Cortex of kidney (tissue), 1 donor: ENCODE data around the gene FGF12.
"Not testable (repeated sequence)": the region's sequence is repeated elsewhere in the genome, so short reads cannot be mapped to it uniquely, and the experiment has no call there.

ENCODE experiments used
- DNase-seq: peaks from one replicate; lab custom pipeline; 2025; lab: John Stamatoyannopoulos, UW

The FGF12 gene

GRCh38 chr3:192577811-192578210, 149.5 kb downstream of the FGF12 start:
- DNase-seq, result no peak

DNA sequence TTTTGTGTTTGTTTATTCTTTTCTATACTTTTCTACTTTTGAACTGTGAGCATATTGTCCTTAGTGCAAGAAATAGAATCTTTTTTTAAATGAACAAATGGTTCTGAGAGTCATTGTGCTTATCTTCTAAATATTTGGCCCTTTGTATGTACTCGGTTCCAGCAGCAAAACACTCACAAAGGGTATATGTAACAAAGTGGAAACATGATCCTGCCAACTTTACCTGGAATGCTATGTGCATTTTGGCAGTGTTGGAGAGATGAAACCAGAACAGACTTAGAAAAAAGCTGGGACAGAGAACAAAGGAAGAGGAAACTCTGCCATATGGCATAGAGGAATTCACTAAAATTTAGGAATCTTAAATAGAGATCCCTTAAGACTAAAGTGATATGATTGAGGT, 150.1 kb downstream of the FGF12 start:
- no peak for DNase-seq

DNA sequence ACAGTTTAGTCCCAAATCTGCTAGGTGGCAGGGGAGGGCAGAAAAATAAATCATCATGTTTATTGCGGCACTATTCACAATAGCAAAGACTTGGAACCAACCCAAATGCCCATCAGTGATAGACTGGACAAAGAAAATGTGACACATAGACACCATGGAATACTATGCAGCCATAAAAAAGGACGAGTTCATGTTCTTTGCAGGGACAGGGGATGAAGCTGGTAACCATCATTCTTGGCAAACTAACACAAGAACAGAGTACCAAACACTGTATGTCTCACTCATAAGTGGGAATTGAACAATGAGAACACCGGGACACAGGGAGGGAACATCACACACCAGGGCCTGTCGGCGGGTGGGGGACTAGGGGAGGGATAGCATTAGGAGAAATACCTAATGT, 150.6 kb downstream of the FGF12 start:
- not testable (repeated sequence) for DNase-seq

- DNase-seq, result no peak
Measured at GRCh38 chr3:192575879-192576506, 151.3 kb downstream of the FGF12 start.

DNA sequence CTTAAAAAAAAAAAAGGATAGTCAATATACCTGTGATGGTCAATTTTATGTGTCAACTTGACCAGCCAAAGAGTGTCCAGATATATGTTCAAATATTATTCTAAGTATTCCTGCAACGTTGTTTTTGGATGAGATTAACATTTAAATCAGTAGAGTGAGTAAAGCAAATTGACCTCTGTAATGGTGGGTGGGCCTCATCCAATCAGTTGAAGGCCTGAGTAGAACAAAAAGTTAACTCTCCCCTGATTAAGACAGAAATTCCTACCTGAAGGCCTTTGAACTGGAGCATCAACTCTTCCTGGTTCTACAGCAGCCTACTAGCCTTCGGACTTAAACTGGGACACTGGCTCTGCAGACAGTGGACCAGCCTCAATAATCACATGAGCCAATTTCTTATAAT, 154.1 kb downstream of the FGF12 start:
- no peak for DNase-seq

DNA sequence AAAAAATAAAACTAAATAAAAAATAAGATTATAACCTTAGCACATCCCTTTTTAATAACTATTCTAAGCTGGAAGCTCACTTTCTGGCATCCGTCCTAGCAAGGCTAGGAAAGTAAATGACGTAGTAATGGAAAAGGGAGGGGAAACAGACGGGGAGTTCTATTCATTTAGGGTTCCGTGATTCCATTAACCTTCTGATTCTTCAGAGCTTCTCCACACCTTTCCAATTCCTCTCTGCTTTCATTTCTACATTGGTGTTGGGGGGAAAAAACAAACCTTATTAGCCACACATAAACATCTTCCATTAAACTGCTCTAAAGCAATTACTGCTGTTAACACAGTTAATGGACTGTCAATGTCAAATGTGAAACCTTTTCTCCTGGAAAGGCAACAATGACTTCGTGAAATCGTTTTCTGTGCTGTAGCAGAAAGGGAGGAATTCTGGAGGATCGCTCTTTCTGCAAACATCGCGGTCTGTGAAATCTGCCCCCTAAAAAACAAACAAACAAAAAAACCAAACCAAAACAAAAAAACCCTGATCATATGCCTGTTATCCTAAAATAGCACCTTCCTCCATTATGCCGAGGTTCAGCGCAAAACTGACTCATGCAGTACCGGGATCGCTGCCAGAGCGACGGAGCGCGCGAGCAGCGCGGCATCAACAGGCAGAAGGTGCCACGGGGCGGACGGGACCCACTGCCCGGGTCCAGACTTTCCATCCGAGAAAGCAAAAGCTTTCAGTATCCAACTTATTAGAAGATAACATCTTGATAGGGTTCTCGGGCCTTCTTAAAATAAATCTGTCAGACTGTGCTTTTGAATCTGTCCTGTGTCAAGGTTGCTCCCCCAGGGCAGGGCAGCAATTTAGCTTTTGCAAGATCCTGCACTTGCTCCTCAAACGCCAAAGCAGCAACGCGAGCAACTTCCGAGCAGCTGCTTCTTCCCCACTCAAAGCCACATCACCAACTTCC, 156.2 kb downstream of the FGF12 start:
- DNase-seq, result no peak

DNA sequence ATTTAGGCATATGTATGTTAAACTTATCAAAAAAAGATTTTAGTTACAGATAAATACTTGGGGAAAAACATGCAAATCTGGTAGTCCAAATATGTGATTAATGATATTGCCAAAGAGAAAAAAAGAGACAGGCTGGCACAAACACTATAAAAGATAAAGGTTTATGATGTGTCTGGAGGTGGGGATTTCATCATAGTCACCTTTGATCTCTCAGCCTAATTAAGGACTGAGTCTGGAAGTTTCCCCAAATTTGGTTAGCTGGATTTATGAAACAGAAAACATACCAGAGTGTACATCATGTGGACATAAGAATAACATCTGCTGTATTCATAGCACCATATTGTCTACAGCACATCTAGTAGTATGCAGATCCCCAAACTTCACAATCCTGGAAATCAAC, 157.0 kb downstream of the FGF12 start:
- no peak for DNase-seq

- DNase-seq, result no peak
Measured at GRCh38 chr3:192566706-192567290, 160.5 kb downstream of the FGF12 start.

- no peak for DNase-seq
Measured at GRCh38 chr3:192564611-192565010, 162.7 kb downstream of the FGF12 start.

GRCh38 chr3:192563417-192563816, 163.9 kb downstream of the FGF12 start:
- DNase-seq, result no peak

- DNase-seq, result no peak
Measured at GRCh38 chr3:192553707-192554106, 173.6 kb downstream of the FGF12 start.

DNA sequence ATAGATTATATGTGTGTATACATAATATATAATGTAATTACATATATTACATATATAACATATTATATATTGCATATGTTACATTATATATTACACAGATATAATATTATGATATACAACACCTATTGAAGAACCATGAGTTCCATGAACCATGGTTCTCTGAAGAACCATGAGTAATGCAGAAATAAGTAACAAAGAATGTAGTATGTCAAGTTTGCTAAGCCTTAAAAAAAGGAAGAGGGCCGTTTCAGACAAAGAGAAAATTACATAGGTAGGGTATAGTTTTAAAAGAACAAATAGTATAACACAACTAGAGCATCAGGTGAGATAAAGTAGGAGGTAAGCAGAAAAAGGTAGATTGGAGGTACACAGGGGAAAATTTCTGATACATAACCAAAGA, 177.0 kb downstream of the FGF12 start:
- no peak for DNase-seq

- no peak for DNase-seq
Measured at GRCh38 chr3:192545333-192545732, 182.0 kb downstream of the FGF12 start.

GRCh38 chr3:192543163-192543562, 184.2 kb downstream of the FGF12 start:
- DNase-seq, result no peak

DNA sequence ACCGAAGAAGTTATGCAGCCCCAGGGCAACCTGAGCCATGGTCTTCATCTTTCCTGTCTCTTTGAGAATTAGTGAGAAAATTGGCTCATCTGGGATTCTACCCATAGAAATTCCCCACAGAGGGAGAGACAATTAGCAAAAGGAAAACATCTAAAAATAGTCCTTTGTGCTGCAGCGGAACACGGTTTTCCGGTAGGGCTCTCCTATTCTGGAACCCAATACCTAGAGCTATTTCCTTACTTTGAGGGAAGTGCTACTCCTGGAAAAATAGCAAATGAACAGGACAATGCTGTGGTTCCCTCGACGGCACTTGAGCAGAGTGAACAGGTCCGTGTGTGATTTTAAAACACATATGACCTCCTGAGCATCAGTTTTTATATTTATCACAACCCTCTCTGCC, 210.5 kb downstream of the FGF12 start:
- no peak for DNase-seq

DNA sequence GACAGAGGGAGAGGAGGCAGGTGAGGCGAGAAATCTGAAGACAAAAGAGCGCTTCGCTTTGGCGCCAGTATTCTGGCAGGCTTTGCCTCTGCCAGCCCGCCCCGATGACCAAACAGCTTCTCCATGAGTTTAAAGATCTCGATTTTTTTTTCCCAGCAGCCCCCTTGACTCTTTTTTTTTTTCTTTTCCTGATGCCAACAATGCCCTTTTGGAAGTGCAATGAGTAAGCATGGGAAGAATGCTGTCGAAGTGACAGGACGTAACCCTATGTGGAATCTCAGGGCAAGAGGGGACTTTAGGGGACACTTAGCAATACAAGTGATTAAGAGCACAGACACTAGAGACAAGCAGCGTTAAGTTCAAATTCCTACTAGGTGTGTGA, 211.7 kb downstream of the FGF12 start:
- DNase-seq, result no peak

GRCh38 chr3:192514754-192515663, 212.3 kb downstream of the FGF12 start:
- DNase-seq, result no peak

- DNase-seq, result no peak
Measured at GRCh38 chr3:192514081-192514753, 213.1 kb downstream of the FGF12 start.

GRCh38 chr3:192505731-192506130, 221.6 kb downstream of the FGF12 start:
- DNase-seq, result no peak

- no peak for DNase-seq
Measured at GRCh38 chr3:192501401-192501800, 225.9 kb downstream of the FGF12 start.

DNA sequence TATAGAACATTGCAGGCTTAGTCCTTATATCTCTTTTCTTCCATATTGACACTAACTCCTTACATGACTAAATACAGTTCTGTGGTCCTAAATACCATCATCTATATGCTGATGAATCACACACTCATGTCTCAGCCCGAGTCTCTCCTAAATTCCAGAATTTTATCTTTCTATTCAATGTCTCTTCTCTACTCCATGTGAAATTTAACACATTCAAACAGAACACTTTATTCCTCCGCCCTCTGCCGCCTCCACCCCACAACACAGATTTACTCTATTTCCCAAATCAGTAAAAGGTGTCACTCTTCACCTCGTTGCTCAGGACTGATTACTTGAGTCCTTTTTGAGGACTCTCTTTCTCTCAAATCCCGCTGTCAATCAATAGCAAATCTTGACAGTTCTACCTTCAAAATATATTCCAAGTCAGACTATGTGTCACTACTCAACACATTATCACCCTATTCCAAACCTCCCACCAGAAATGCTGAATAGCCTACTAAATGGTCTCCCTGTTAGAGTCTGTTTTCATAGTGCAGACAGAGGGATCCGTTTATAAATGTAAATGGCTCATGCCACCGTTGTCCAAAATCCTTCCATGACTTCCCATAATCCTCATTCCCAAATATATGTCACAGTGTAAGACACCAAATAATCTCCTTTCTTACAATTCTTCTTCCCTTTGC, 230.3 kb downstream of the FGF12 start:
- DNase-seq, result no peak
